ENCODE measurements around the gene ZNF780B. TPM values are rescaled to one million over a fixed set of nuclear protein-coding genes. Genes with fewer than 3 reads are reported as not detected.

Gene ZNF780B
- total RNA-seq, 2 donors from 2014 or later: 11.7 to 17.4 TPM

DNA sequence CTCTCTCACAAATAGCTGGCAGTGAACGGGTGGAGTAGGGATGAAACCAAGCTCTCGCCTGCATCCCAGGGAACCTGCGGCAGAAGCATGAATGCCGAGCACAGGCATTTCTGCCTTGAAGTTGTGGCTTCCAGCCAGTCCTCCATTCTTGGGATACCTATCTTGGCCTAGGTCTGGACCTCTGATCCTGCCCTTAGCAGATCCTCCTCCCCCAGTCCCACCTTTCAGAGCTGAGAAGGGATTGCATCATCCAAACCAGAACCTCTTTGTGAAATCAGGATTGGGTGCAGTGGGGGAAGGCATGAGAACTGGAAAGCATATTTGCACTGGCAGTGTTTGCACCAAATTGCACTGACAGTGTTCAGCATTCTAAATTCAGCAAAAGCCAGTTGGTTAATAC lies 28.9 kb upstream of the ZNF780B start:
- TF ChIP-seq POLR2AphosphoS5 (IDR thresholded peaks at IDR 0.05) (no peak), POLR2A (IDR thresholded peaks at IDR 0.05) (no peak)
- TF ChIP-seq, protein P1, sequence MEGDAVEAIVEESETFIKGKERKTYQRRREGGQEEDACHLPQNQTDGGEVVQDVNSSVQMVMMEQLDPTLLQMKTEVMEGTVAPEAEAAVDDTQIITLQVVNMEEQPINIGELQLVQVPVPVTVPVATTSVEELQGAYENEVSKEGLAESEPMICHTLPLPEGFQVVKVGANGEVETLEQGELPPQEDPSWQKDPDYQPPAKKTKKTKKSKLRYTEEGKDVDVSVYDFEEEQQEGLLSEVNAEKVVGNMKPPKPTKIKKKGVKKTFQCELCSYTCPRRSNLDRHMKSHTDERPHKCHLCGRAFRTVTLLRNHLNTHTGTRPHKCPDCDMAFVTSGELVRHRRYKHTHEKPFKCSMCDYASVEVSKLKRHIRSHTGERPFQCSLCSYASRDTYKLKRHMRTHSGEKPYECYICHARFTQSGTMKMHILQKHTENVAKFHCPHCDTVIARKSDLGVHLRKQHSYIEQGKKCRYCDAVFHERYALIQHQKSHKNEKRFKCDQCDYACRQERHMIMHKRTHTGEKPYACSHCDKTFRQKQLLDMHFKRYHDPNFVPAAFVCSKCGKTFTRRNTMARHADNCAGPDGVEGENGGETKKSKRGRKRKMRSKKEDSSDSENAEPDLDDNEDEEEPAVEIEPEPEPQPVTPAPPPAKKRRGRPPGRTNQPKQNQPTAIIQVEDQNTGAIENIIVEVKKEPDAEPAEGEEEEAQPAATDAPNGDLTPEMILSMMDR (IDR thresholded peaks at IDR 0.05): no peak
- no peaks in the 10 kb centered on the region for H3K36me3 ChIP-seq
- no peak for DNase-seq (ENCODE audit: low spot score)
- no peaks in the 10 kb centered on the region for H3K9me3 ChIP-seq
- H3K4me3 ChIP-seq: no peak overlapping the region
- intact Hi-C loops (cut with DNase I): no loop called here
- H3K27me3 ChIP-seq (replicated peaks; ENCODE audit: insufficient read depth): no peaks in the 10 kb centered on the region
- 94% methylated on average over 4 of the region's 4 CpGs for WGBS
- no peaks in the 10 kb centered on the region for H3K4me1 ChIP-seq (replicated peaks)
- no peak overlapping the region for H3K27ac ChIP-seq

DNA sequence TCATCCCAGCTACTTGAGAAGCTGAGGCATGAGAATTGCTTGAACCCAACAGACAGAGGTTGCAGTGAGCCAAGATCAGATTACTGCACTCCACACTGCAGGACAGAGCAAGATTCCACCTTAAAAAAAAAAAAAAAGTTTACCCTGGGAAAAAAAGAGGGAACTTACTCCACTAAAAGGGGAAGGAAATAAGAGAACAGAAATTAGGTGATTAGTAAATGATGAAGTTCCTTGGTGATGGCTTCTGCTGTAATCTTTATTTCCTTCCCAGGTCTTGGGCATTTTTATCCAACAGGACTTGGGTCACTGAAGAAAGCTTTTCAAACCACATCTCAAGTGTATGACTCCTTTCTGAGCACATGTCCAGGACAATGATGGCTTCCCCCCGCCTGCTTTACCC lies 25.4 kb upstream of the ZNF780B start:
- WGBS: 100% methylated on average over 1 of the region's 1 CpG
- no peak overlapping the region for H3K4me3 ChIP-seq
- no peaks in the 10 kb centered on the region for H3K27me3 ChIP-seq (replicated peaks; ENCODE audit: insufficient read depth)
- DNase-seq (ENCODE audit: low spot score): no peak
- intact Hi-C loops (cut with DNase I): no loop called here
- H3K36me3 ChIP-seq: no peaks in the 10 kb centered on the region
- TF ChIP-seq POLR2A (IDR thresholded peaks at IDR 0.05) (no peak), POLR2AphosphoS5 (IDR thresholded peaks at IDR 0.05) (no peak)
- TF ChIP-seq, protein P1 (IDR thresholded peaks at IDR 0.05): no peak
- no peaks in the 10 kb centered on the region for H3K4me1 ChIP-seq (replicated peaks)
- no peaks in the 10 kb centered on the region for H3K9me3 ChIP-seq
- no peak overlapping the region for H3K27ac ChIP-seq

DNA sequence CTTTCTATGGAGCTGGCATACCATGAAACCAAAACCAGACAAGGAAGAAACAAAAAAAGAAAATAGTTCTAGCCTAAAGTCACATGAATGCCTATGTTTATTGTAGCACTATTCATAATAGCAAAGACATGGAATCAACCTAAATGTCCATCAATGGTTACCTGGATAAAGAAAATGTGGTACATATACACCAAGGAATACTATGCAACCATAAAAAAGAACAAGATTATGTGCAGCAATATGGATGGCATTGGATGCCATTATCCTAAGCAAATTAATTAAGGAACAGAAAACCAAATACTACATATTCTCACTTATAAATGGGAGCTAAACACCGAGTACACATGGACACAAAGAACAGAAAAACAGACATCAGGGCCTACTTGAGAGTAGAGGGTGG lies 24.3 kb upstream of the ZNF780B start:
- no peaks in the 10 kb centered on the region for H3K9me3 ChIP-seq
- H3K4me1 ChIP-seq (replicated peaks): no peaks in the 10 kb centered on the region
- H3K4me3 ChIP-seq: no peak overlapping the region
- intact Hi-C loops (cut with DNase I): no loop called here
- H3K36me3 ChIP-seq: no peaks in the 10 kb centered on the region
- WGBS: 100% methylated on average over 1 of the region's 1 CpG
- DNase-seq (ENCODE audit: low spot score): no peak
- H3K27me3 ChIP-seq (replicated peaks; ENCODE audit: insufficient read depth): no peaks in the 10 kb centered on the region
- TF ChIP-seq POLR2A (IDR thresholded peaks at IDR 0.05): no peak
- TF ChIP-seq, protein P1 (IDR thresholded peaks at IDR 0.05): no peak
- TF ChIP-seq POLR2AphosphoS5 (IDR thresholded peaks at IDR 0.05): no peak
- H3K27ac ChIP-seq: no peak overlapping the region

DNA sequence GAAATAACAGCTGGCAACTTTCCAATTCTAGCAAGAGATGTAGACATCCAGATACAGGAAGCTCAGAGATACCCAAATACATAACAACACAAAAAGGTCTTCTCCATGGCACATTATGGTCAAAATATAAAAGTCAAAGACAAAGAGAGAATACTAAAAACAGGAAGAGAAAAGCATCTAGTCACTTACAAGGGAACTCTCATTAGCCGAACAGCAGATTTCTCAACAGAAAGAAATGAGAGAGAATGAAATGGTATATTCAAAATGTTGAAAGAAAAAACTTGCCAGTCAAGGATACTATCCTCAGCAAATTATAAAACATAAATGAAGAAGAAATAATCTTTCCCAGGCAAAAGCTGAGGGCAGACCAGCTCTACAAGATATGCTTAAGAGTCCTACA lies 22.3 kb upstream of the ZNF780B start:
- no peaks in the 10 kb centered on the region for H3K9me3 ChIP-seq
- no peaks in the 10 kb centered on the region for H3K4me1 ChIP-seq (replicated peaks)
- H3K27ac ChIP-seq: no peak overlapping the region
- TF ChIP-seq, protein P1 (IDR thresholded peaks at IDR 0.05): no peak
- no peak for TF ChIP-seq POLR2AphosphoS5 (IDR thresholded peaks at IDR 0.05)
- TF ChIP-seq POLR2A (IDR thresholded peaks at IDR 0.05): no peak
- DNase-seq (ENCODE audit: low spot score): no peak
- H3K36me3 ChIP-seq: peaks cover 0 to 9% of the 10 kb centered on the region in 2 donors
- WGBS: 97% methylated on average over 1 of the region's 1 CpG
- intact Hi-C loops (cut with DNase I): no loop called here
- no peaks in the 10 kb centered on the region for H3K27me3 ChIP-seq (replicated peaks; ENCODE audit: insufficient read depth)
- H3K4me3 ChIP-seq: no peak overlapping the region

DNA sequence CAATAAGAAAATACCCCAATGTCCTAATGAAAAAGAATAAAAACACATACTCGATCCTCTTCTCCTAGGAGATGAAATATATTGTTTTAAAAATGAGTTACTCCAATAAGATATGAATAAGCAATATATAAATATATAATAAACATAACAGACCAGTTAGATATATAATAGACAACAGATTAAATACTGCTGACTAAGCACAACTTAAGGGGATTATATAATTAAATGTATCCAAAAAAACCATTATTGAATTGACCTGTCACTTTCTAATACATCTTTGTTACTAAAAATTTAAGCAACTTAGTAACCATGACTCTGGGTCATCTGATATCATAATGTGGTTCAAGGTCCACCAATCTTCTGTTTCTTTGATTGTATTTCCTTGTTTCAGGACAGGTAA lies 14.0 kb upstream of the ZNF780B start:
- Histone ChIP-seq H3K4me1 (replicated peaks) (no peaks in the 10 kb centered on the region), H3K9me3 (no peaks in the 10 kb centered on the region), H3K27me3 (replicated peaks; ENCODE audit: insufficient read depth) (no peaks in the 10 kb centered on the region), H3K27ac (no peak overlapping the region), H3K4me3 (no peak overlapping the region), H3K36me3 (peaks cover 0 to 7% of the 10 kb centered on the region in 2 donors)
- DNase-seq (ENCODE audit: low spot score): no peak
- intact Hi-C loops (cut with DNase I): no loop called here
- no peak for TF ChIP-seq POLR2AphosphoS5 (IDR thresholded peaks at IDR 0.05)
- no peak for TF ChIP-seq POLR2A (IDR thresholded peaks at IDR 0.05)
- TF ChIP-seq, protein P1 (IDR thresholded peaks at IDR 0.05): no peak
- 92% methylated on average over 1 of the region's 1 CpG for WGBS
